Stomach (tissue), 9 donors: ENCODE data around the gene UGGT2. TPM values are rescaled to one million over a fixed set of nuclear protein-coding genes. Genes with fewer than 3 reads are reported as not detected.

Experiments used
- DNase-seq, 2 donors: peaks; one replicate each; pipeline versions ENCODE4 v3.0.0 to v3.0.0-alpha.2; 2013 to 2019
- H3K27ac ChIP-seq, 5 donors: fragments of 200-600 bp in 4 of 5; sonication (generic) in 4 of 5; one replicate each; pipeline ENCODE4 v1.5.1; 2013 to 2019; ENCODE audit warnings: mild to moderate bottlenecking in 1 of 5, moderate library complexity in 1 of 5
- H3K27me3 ChIP-seq, 3 donors: fragments of 200-600 bp; sonication (generic); one replicate each; pipeline ENCODE4 v1.5.1; 2017 to 2019; ENCODE audit warnings: mixed run types in 1 of 3
- H3K36me3 ChIP-seq, 4 donors: fragments of 200-600 bp; sonication (generic); 1 replicate in 3 of 4; 2 replicates in 1 of 4; pipeline ENCODE4 v1.5.1; 2016 to 2019
- H3K4me1 ChIP-seq, 4 donors: fragments of 200-600 bp; sonication (generic); one replicate each; pipeline ENCODE4 v1.5.1; 2016 to 2019
- H3K4me3 ChIP-seq, 4 donors: fragments of 200-600 bp; sonication (generic) in 3 of 4; one replicate each; pipeline ENCODE4 v1.5.1; 2016 to 2019; ENCODE audit warnings: mild to moderate bottlenecking in 1 of 4
- H3K9me3 ChIP-seq, 4 donors: fragments of 200-600 bp; sonication (generic); one replicate each; pipeline ENCODE4 v1.5.1; 2016 to 2019
- CTCF ChIP-seq, 7 experiments: fragments of 450-650 bp in 4 of 7; fragments of 200-600 bp in 3 of 7; sonication (generic) in 3 of 7; IDR thresholded peaks; one replicate each; pipeline ENCODE4 v1.5.1; 2016 to 2019; ENCODE audit warnings: antibody characterized with exemption in 7 of 7, control low read depth in 2 of 7, mild to moderate bottlenecking in 1 of 7
- EP300 ChIP-seq: sonication (generic); formaldehyde crosslinking; IDR thresholded peaks from one replicate; pipeline ENCODE4 v1.6.1; 2017; ENCODE audit warnings: antibody characterized with exemption
- POLR2A ChIP-seq, 4 donors: fragments of 450-650 bp; IDR thresholded peaks; one replicate each; pipeline ENCODE4 v1.6.1; 2016; ENCODE audit warnings: antibody characterized with exemption in 4 of 4, control low read depth in 2 of 4, mild to moderate bottlenecking in 1 of 4, moderate library complexity in 1 of 4
- POLR2AphosphoS5 ChIP-seq, 3 donors: sonication (generic); formaldehyde crosslinking; IDR thresholded peaks; one replicate each; pipeline ENCODE4 v1.6.1; 2016; ENCODE audit warnings: antibody characterized with exemption in 3 of 3
- WGBS, 5 donors: extraction: QIAGEN DNeasy Blood & Tissue Kit in 3 of 5; methylation state at CpG; one replicate each; pipeline versions ENCODE4 v1.1.5 to v1.1.7; 2013 to 2018; 5-methylcytosine and 5-hydroxymethylcytosine counted together
- intact Hi-C: fragments of 100-400 bp; cut with DNase I; formaldehyde crosslinking; loops from one replicate; pipeline ENCODE4 v1.15.1; 2023; ENCODE audit warnings: low total_unique reads
- polyA plus RNA-seq, 3 donors: library from polyadenylated mRNA; stranded (reverse); fragments of 200-250 nt; gene quantifications; one replicate each; pipeline ENCODE4 v1.2.3, GENCODE V29; 2013
- small RNA-seq, 4 donors: library from RNA; depleted of rRNA; stranded (forward); fragments of <200 nt; gene quantifications; one replicate each; pipeline ENCODE3, GENCODE V24; 2016
- total RNA-seq, 5 donors: library from RNA; depleted of rRNA; stranded (reverse); fragments of >200 nt; gene quantifications; one replicate each; pipeline versions ENCODE4 v1.1.0 to v1.2.3, GENCODE V29; 2014 to 2016
- donor health status: healthy with polysubstance abuse.
- donor health status: Bipolar disorder and iron deficiency.
- donor health status: healthy.

Gene UGGT2
- total and polyA plus RNA-seq, 8 donors = 2.1 to 140 (median 21.6) TPM

GRCh38 chr13:95754069-95754468, 299.1 kb downstream of the UGGT2 start:
- no peak for DNase-seq
- TF ChIP-seq EP300 (no peak), CTCF (IDR thresholded peaks at IDR 0.05) (no peak), POLR2AphosphoS5 (IDR thresholded peaks at IDR 0.05) (no peak), POLR2A (IDR thresholded peaks at IDR 0.05) (no peak)
- Histone ChIP-seq H3K4me3 (no peak overlapping the region), H3K27me3 (no peaks in the 10 kb centered on the region), H3K9me3 (no peaks in the 10 kb centered on the region), H3K4me1 (no peaks in the 10 kb centered on the region), H3K27ac (no peak overlapping the region), H3K36me3 (peaks cover 0 to 15% (median 6%) of the 10 kb centered on the region in 4 donors)
- WGBS, 5 donors = 72 to 81% (median 73%) methylated on average over 4 of the region's 4 CpGs
- intact Hi-C loops = no loop called here

- Histone ChIP-seq H3K4me1 (peaks cover 0 to 7% (median 0%) of the 10 kb centered on the region in 4 donors), H3K27me3 (no peaks in the 10 kb centered on the region), H3K36me3 (peaks cover 0 to 3% (median 1%) of the 10 kb centered on the region in 4 donors), H3K9me3 (no peaks in the 10 kb centered on the region), H3K27ac (no peak overlapping the region), H3K4me3 (no peak overlapping the region)
- no peak for TF ChIP-seq POLR2AphosphoS5 (IDR thresholded peaks at IDR 0.05)
- TF ChIP-seq POLR2A (IDR thresholded peaks at IDR 0.05) = no peak
- TF ChIP-seq CTCF (IDR thresholded peaks at IDR 0.05) = no peak
- no peak for TF ChIP-seq EP300
- intact Hi-C loops = no loop called here
- no peak for DNase-seq
- WGBS, 5 donors = 78 to 92% (median 80%) methylated on average over 2 of the region's 2 CpGs
Observed at GRCh38 chr13:95752677-95753076, 300.5 kb downstream of the UGGT2 start.

Small RNA genes within 50 kb of the gene (small RNA-seq; reads per million reads assigned to genes)
- gene HMGN1P24 = 0 reads per million in 4 donors

Other genes starting within 250 kb of the UGGT2 start
- gene HS6ST3, start 36.7 kb upstream of the UGGT2 start, total RNA-seq = 1 to 10 TPM in 3 of 5 donors, under 1 TPM in 1, not detected in 1; 0.58 to 4.0 (median 3.3) TPM
- under 1 TPM; 0.15 to 0.75 (median 0.31) TPM for gene HS6ST3, start 36.7 kb upstream of the UGGT2 start, polyA plus RNA-seq